ENCODE data around the gene ALOX5AP. TPM values are rescaled to one million over a fixed set of nuclear protein-coding genes. Genes with fewer than 3 reads are reported as not detected.

Gene ALOX5AP
- polyA plus RNA-seq, 3 donors, result 84.4 to 269 (median 220) TPM

DNA sequence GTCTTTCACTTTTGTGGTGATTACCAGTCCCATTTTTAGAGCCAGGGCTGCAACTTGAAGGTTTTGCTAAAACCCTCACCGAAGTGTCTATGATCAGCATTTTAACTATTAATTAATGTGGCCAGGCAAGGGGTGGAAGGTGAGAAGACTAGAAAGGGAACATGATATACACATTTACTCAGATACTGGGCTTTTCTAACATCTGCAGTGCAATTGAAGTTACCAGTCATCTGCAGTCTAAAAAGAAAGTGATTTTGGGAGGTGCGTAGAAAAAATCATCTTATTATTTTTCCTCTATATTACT lies 481 bp downstream of the ALOX5AP start:
- H3K79me2 ChIP-seq (ENCODE audit: insufficient read depth, low read length), result peaks cover 49% of the 10 kb centered on the region
- Mint-ChIP-seq H3K9me3 (peaks cover 0 to 3% (median 0%) of the 10 kb centered on the region in 7 donors), H3K36me3 (peaks cover 12 to 40% of the 10 kb centered on the region in 2 donors), H3K4me1 (peaks cover 77% of the 10 kb centered on the region), H3K27me3 (ENCODE audit: low read depth in 3 of 3) (peaks cover 21 to 24% (median 24%) of the 10 kb centered on the region in 3 donors), H3K27ac (peak overlapping the region; percentile 91 to 99 (median 98)), H3K4me3 (peak overlapping the region; percentile 86 to 92)
- WGBS (ENCODE audit: insufficient coverage), result no CpG with 5 or more reads among the region's 2 CpGs
- peak overlapping the region in 1 of 2 donors; percentile 85 for H3K27ac ChIP-seq (ENCODE audit: low read depth in 1 of 2, low read length in 2 of 2)
- H4K20me1 ChIP-seq (ENCODE audit: insufficient read depth, low read length), result no peaks in the 10 kb centered on the region
- H3K9me3 ChIP-seq (replicated peaks in 1 of 2; ENCODE audit: control insufficient read depth in 1 of 2, insufficient read depth in 1 of 2, low read length in 2 of 2), result no peaks in the 10 kb centered on the region
- H3K36me3 ChIP-seq (replicated peaks in 1 of 2; ENCODE audit: control insufficient read depth in 1 of 2, insufficient read depth in 2 of 2, low read length in 2 of 2), result no peaks in the 10 kb centered on the region
- H3K9ac ChIP-seq (ENCODE audit: insufficient read depth, low read length, poor library complexity, severe bottlenecking), result peak overlapping the region; percentile 44
- peak overlapping the region; percentile 74 for H3K4me2 ChIP-seq (replicated peaks; ENCODE audit: extremely low read depth, low read length, poor library complexity, severe bottlenecking)
- TF ChIP-seq, protein P1, sequence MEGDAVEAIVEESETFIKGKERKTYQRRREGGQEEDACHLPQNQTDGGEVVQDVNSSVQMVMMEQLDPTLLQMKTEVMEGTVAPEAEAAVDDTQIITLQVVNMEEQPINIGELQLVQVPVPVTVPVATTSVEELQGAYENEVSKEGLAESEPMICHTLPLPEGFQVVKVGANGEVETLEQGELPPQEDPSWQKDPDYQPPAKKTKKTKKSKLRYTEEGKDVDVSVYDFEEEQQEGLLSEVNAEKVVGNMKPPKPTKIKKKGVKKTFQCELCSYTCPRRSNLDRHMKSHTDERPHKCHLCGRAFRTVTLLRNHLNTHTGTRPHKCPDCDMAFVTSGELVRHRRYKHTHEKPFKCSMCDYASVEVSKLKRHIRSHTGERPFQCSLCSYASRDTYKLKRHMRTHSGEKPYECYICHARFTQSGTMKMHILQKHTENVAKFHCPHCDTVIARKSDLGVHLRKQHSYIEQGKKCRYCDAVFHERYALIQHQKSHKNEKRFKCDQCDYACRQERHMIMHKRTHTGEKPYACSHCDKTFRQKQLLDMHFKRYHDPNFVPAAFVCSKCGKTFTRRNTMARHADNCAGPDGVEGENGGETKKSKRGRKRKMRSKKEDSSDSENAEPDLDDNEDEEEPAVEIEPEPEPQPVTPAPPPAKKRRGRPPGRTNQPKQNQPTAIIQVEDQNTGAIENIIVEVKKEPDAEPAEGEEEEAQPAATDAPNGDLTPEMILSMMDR (IDR thresholded peaks at IDR 0.05), result no peak
- H3K27me3 ChIP-seq (ENCODE audit: control insufficient read depth in 2 of 2, insufficient read depth in 2 of 2, low read length in 2 of 2), result peaks cover 4% of the 10 kb centered on the region in 2 donors
- H3K4me1 ChIP-seq (ENCODE audit: control insufficient read depth in 1 of 2, insufficient read depth in 2 of 2, low read length in 2 of 2), result peaks cover 73 to 84% of the 10 kb centered on the region in 2 donors
- intact Hi-C loops (cut with micrococcal nuclease), result loop anchor here (1.0 to 10.0 kb wide), 6 partner anchors 15 to 119 kb away; partner anchors contain the start of gene USPL1 (in 1 of the 2)
- H3K4me3 ChIP-seq (replicated peaks in 1 of 3; ENCODE audit: low read depth in 2 of 3, low read length in 3 of 3), result peak overlapping the region; percentile 26 to 79 (median 73)
- no peak for DNase-seq
- H2AFZ ChIP-seq (ENCODE audit: insufficient read depth, low read depth, low read length, poor library complexity, severe bottlenecking), result no peak overlapping the region

DNA sequence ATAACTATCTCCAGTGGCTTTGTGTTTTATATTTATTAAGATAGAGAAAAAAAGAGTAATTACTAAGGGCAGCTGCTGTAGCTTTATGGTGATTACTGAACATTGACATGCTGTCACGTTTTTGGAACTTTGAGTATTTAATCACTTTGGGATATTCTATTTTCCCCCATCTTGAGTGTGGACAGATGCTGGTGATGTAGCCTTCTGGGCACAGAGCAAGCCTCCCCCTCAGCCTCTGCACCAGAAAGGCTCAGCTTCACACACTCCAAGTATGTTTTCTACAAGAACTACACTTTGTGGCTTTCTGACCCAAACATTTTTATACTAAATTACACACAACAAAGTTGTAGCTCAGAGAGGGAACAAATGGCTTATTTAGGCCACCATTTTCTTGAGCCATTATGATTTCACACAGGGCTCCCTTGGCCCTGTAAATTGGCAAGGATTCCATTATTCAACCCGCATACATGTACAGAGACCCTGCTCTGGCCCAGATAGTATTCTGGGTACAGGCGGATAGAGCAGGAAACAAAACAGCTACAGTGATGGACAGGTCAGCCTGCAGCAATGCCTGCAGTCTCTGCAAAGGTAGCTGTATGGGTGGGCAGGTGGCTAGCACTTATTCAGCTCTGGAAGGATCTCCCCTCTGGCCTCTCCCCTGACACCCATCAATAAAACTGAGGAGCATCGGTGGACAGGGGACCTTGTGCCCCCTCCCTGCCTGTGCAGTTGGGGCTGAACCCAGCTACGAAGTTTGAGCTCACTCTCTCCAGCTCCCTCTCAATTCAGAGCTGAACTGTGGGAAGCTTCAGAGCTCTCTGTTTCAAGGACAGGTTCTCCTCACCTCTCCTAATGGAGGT lies 1.3 kb downstream of the ALOX5AP start:
- peaks cover 4% of the 10 kb centered on the region in 2 donors for H3K27me3 ChIP-seq (ENCODE audit: control insufficient read depth in 2 of 2, insufficient read depth in 2 of 2, low read length in 2 of 2)
- Mint-ChIP-seq H3K4me1 (peaks cover 81% of the 10 kb centered on the region), H3K36me3 (peaks cover 12 to 38% of the 10 kb centered on the region in 2 donors), H3K4me3 (peak overlapping the region; percentile 86 to 92), H3K9me3 (peaks cover 0 to 3% (median 0%) of the 10 kb centered on the region in 7 donors), H3K27ac (peak overlapping the region; percentile 91 to 99 (median 97)), H3K27me3 (ENCODE audit: low read depth in 3 of 3) (peaks cover 19 to 22% (median 19%) of the 10 kb centered on the region in 3 donors)
- peak overlapping the region; percentile 74 for H3K4me2 ChIP-seq (replicated peaks; ENCODE audit: extremely low read depth, low read length, poor library complexity, severe bottlenecking)
- TF ChIP-seq, protein P1 (IDR thresholded peaks at IDR 0.05), result no peak
- intact Hi-C loops (cut with micrococcal nuclease), result loop anchor here (5.0 to 10.0 kb wide), 4 partner anchors 48 to 119 kb away; partner anchors contain the start of gene USPL1 (in 1 of the 2)
- no peak overlapping the region for H2AFZ ChIP-seq (ENCODE audit: insufficient read depth, low read depth, low read length, poor library complexity, severe bottlenecking)
- H3K36me3 ChIP-seq (replicated peaks in 1 of 2; ENCODE audit: control insufficient read depth in 1 of 2, insufficient read depth in 2 of 2, low read length in 2 of 2), result no peaks in the 10 kb centered on the region
- 60% methylated on average over 1 of the region's 5 CpGs for WGBS (ENCODE audit: insufficient coverage)
- peak overlapping the region; percentile 26 to 85 for H3K27ac ChIP-seq (ENCODE audit: low read depth in 1 of 2, low read length in 2 of 2)
- H3K9ac ChIP-seq (ENCODE audit: insufficient read depth, low read length, poor library complexity, severe bottlenecking), result peak overlapping the region; percentile 44
- DNase-seq, result no peak
- no peaks in the 10 kb centered on the region for H3K9me3 ChIP-seq (replicated peaks in 1 of 2; ENCODE audit: control insufficient read depth in 1 of 2, insufficient read depth in 1 of 2, low read length in 2 of 2)
- H4K20me1 ChIP-seq (ENCODE audit: insufficient read depth, low read length), result no peaks in the 10 kb centered on the region
- peaks cover 58% of the 10 kb centered on the region for H3K79me2 ChIP-seq (ENCODE audit: insufficient read depth, low read length)
- peaks cover 76 to 91% of the 10 kb centered on the region in 2 donors for H3K4me1 ChIP-seq (ENCODE audit: control insufficient read depth in 1 of 2, insufficient read depth in 2 of 2, low read length in 2 of 2)
- H3K4me3 ChIP-seq (replicated peaks in 1 of 3; ENCODE audit: low read depth in 2 of 3, low read length in 3 of 3), result peak overlapping the region; percentile 26 to 79 (median 73)
